GM12892 (cell line): ENCODE data around the gene EML1.
A peak's percentile ranks its signal among the peaks of the same experiment; 100 is the strongest.
"Not testable (repeated sequence)": the region's sequence is repeated elsewhere in the genome, so short reads cannot be mapped to it uniquely, and the experiment has no call there.

Experiments
- DNase-seq: peaks from one replicate; pipeline ENCODE4 v3.0.0; 2011; ENCODE audit not compliant: insufficient read length
- FAIRE-seq: peaks from 2 replicates; lab custom pipeline; 2011; peaks lifted over from hg19 to GRCh38; lab: Jason Lieb, UNC
- POLR2A ChIP-seq: IDR thresholded peaks from 2 replicates; pipeline ENCODE4 v1.6.1; 2011; ENCODE audit warnings: low read depth, low read length, control low read depth
- POLR2AphosphoS5 ChIP-seq: IDR thresholded peaks from 2 replicates; pipeline ENCODE4 v1.6.1; 2011; ENCODE audit warnings: low read depth, low read length, control low read depth
- TAF1 ChIP-seq: IDR thresholded peaks from 2 replicates; pipeline ENCODE4 v1.6.1; 2011; ENCODE audit warnings: low read depth, mild to moderate bottlenecking, control low read depth, low read length, borderline replicate concordance

Gene EML1

GRCh38 chr14:99758121-99758821 is 34.9 kb upstream of the EML1 start:
- TF ChIP-seq TAF1 (no peak), POLR2A (no peak), POLR2AphosphoS5 (no peak)
- DNase-seq (no peak), FAIRE-seq (peak; percentile 40)

DNA sequence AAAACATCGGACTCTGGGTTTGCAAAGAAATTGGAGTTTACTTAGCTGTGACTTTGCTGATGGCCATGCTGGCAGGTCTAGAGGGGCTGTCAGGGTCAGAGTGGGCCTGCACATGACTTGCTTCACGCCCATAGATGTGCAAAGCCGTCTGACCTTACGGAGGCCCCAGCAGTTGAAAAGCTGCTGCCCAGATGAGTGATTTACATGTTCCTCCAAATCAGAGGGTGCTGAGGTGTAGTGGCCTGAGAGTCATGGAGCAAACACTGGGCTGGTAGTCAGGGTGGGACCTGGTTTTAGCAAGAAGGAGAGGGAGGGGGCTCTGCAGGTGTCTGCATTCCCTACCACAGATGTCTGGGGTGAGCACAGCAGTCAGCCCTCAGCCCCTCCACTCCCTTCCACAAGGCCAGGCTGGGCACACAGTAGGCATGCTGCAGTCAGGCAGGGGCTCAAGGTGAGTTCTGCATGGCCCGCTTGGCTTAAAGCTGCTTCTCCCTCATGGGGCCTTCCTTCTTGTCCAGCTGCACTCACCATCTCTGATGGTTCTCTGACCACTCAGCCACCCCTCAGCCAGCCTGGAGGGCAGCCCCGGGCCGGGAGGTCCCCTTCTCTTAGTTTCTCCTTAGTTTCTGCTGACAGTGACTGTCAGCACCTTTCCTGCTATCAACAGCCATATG is 34.2 kb upstream of the EML1 start:
- TF ChIP-seq POLR2AphosphoS5 (no peak), POLR2A (no peak), TAF1 (no peak)
- FAIRE-seq: no peak

GRCh38 chr14:99759546-99759925 is 33.7 kb upstream of the EML1 start:
- DNase-seq (no peak), FAIRE-seq (peak; percentile 53)
- no peak for TF ChIP-seq TAF1
- no peak for TF ChIP-seq POLR2A
- no peak for TF ChIP-seq POLR2AphosphoS5

More for the DNA sequence above, 34.2 kb upstream of the EML1 start:
- DNase-seq: no peak

DNA sequence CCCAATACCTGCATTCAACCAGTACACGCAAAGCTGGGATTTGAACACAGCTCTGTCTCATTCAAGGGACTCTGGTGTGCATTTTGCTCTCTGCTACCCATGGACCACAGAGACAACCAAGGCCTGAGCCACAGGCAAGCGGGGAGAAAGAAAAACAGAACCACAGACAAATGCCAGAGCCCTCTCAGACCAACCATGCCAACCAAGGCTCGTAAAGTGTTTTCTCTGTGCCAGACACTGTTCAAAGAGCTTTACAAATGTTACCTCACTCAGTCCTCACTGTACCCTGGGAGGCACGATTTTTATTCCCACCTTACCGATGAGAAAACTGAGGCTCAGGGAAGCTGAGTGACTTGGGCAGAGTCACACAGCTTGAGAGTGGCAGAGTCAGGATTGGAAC is 32.4 kb upstream of the EML1 start:
- TF ChIP-seq POLR2AphosphoS5: no peak
- DNase-seq: no peak
- FAIRE-seq: no peak

DNA sequence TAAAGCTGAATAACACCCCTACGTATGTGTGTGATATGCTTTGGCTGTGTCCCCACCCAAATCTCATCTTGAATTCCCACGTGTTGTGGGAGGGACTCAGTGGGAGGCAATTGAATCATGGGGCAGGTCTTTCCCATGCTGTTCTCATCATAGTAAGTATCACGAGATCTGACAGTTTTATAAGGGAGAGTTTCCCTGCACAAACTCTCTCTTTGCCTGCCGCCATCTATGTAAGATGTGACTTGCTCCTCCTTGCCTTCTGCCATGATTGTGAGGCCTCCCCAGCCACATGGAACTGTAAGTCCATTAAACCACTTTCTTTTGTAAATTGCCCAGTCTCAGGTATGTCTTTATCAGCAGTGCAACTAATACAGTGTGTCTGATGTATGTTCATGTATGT is 30.3 kb upstream of the EML1 start:
- DNase-seq, FAIRE-seq: not testable (repeated sequence)

DNA sequence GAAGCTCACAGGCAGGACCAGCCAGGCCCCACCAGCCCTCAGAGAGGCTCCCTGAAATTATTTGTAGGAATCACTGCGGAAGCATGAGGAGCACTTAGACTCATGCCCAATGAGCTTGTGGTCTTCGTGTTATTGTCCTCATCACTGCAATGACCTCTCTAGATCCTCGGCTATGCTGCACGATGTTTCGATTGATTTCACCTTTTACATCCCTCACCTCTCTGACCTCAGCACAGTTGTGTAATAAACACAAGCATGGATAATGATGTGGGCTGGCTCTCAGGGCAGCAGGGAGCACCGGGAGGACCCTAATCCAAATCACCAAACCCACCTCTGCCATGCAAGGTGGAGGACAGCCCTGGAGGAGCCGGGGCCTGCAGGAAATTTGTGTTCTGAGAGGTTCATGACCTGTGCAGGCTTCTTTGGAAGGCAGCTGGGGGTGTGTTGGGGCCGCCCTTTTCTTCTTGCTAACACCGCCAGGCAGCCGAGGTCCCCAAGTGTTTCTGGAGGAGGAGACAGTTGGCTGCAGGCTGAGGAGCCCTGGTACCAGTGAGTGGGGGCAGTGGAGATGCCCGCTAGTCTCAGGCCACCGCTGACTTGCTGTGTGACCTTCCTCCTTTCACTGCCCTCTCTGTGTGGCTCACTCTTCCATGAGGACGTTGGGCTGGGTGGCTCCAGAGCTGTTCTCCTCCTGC is 29.5 kb upstream of the EML1 start:
- DNase-seq: no peak
- no peak for FAIRE-seq
- TF ChIP-seq POLR2AphosphoS5 (no peak), POLR2A (no peak), TAF1 (no peak)

DNA sequence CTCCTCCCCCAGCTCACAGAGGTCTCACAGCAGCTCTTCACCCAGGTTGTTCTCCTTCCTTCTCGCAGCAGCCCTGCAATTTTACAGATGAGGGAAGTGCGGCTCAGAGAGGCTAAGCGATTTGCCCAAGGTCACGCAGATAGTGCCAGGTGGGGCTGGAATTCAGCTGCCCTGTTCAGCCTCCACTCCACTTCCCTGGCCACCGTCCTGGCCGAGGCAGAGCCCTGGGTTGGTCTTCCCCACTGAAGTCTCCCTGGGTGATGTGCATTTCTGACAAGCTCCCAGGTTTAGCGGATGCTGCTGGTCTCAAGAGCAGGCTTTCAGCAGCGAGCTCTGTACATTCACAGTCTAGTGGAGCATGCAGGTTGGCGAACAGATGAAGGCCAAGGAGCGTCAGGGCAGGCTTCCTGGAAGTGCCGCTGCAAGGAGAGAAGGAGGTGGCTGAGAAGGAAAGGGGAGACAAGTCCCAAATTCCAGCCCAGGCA is 28.9 kb upstream of the EML1 start:
- TF ChIP-seq POLR2AphosphoS5 (no peak), TAF1 (no peak), POLR2A (no peak)
- FAIRE-seq: no peak
- DNase-seq: no peak

DNA sequence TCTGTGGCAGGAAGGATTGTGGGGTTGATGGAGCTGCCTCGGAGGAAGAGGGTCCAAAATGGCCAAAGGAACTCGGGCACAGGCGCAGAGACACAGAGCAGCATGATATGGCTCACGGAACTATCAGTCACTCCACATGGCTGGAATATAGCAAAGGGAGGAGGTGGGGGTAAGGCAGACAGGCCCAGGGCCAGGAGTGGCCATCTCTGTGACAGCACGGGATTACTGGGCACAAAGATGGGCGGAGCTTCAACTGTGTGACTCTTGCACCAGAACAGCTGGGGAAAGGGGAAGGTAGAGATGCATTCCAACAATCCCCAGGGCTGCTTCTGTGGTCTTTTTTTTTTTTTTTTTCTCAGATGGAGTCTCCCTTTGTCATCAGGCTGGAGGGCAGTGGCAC is 24.8 kb upstream of the EML1 start:
- DNase-seq (no peak), FAIRE-seq (no peak)
- no peak for TF ChIP-seq POLR2AphosphoS5
- no peak for TF ChIP-seq POLR2A
- TF ChIP-seq TAF1: no peak

DNA sequence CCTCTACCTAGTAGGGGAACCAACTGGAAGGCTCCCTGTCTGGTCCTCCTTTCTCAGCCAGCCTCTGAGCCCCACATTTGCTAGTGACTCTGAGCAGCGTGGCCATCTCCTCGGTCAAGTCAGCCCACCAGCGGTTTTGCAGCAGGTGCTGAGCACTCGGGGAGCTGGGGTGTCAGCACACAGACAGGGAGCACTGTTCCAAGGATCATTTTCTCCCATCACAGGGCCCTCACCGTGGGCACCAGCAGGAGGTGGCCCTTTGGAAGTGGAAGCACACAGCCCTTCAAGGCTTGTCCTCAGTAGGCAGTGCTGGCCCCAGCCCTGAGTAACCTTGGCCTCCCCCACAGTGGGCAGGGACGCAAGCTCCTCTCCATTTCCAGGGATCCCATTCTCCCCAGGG is 24.1 kb upstream of the EML1 start:
- no peak for TF ChIP-seq TAF1
- TF ChIP-seq POLR2A: no peak
- no peak for TF ChIP-seq POLR2AphosphoS5
- FAIRE-seq (no peak), DNase-seq (no peak)

- DNase-seq (no peak), FAIRE-seq (no peak)
- TF ChIP-seq POLR2AphosphoS5: no peak
- TF ChIP-seq POLR2A: no peak
- no peak for TF ChIP-seq TAF1
Measured at GRCh38 chr14:99769799-99770198, 23.4 kb upstream of the EML1 start.

DNA sequence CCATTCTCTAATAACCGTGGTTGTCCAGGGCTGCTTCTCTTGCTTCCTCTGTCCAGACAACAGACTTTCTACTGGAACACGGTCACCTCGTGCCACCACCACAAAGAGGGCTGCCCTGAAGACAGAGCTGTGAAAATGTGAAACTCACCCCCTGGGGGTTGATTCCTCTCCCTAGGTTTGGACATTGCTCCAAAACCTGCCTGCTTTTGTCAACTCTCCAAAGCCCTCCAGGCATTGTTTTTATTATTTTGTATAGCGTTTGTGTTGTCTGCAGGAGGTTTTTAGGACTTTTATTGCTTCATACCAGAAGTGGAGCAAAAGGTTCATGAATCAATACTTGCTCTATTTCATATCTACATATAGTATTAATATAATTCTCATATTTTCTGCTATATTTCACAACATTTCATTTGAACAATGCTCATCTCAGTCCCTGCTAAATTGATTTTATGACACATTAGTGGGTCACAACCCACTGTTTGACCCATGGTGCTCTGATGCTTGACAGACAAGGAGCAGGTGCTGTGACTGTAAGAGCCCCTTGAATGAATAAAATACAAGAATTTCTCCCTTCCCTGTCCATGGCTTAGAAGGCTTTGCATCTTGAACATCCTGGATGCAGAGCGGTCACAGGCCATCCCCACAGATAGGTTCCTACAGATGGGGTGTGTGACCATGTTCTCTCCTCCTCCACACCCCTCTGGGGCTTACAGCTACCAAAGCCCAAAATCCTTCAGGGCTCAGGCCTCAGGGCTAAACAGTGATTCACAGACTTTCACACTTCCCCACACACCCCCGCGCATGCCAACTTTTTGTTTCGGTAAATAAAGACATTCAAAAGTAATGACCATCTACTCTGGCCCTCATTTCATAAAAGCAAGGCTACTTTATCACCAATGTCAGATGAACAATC is 20.6 kb upstream of the EML1 start:
- no peak for DNase-seq
- FAIRE-seq: no peak
- TF ChIP-seq POLR2AphosphoS5 (no peak), TAF1 (no peak), POLR2A (no peak)
